ENCODE measurements around the gene ZDHHC9. TPM values are rescaled to one million over a fixed set of nuclear protein-coding genes. Genes with fewer than 3 reads are reported as not detected.

ZDHHC9 gene
- total RNA-seq, 1 experiment from 2014 or later = 17.1 TPM

- BruUV-seq (replicated peaks) = no TSS peak
- CTCF ChIA-PET = no interaction called here
- no peak for DNase-seq (ENCODE audit: low spot score)
- intact Hi-C loops (cut with micrococcal nuclease; ENCODE audit: unreplicated experiment) = no loop called here
- Histone ChIP-seq H3K4me1 (ENCODE audit: insufficient read depth, low read length, poor library complexity, severe bottlenecking) (no peaks in the 10 kb centered on the region), H3K4me3 (ENCODE audit: low read depth, low read length, poor library complexity, severe bottlenecking) (no peak overlapping the region), H3K27ac (ENCODE audit: low read depth, low read length, poor library complexity, severe bottlenecking) (no peak overlapping the region), H3K27me3 (replicated peaks; ENCODE audit: insufficient read depth, low read depth, low read length, poor library complexity) (no peaks in the 10 kb centered on the region), H3K9me3 (ENCODE audit: low read depth, low read length, poor library complexity, severe bottlenecking) (no peaks in the 10 kb centered on the region), H3K36me3 (ENCODE audit: insufficient read depth, low read length, poor library complexity, severe bottlenecking) (no peaks in the 10 kb centered on the region)
- TF ChIP-seq EZH2 (IDR thresholded peaks at IDR 0.05; ENCODE audit: borderline replicate concordance, low read depth, low read length, poor library complexity, severe bottlenecking) (no peak), CTCF (conservative IDR thresholded peaks at IDR 0.05; ENCODE audit: low read depth, low read length) (no peak)
- POLR2A ChIA-PET (ENCODE audit: low non-redundant PET) = no interaction called here
Observed at GRCh38 chrX:129846716-129847115, 3.0 kb upstream of the ZDHHC9 start.

- Histone ChIP-seq H3K36me3 (ENCODE audit: insufficient read depth, low read length, poor library complexity, severe bottlenecking) (no peaks in the 10 kb centered on the region), H3K27ac (ENCODE audit: low read depth, low read length, poor library complexity, severe bottlenecking) (no peak overlapping the region), H3K9me3 (ENCODE audit: low read depth, low read length, poor library complexity, severe bottlenecking) (no peaks in the 10 kb centered on the region), H3K4me1 (ENCODE audit: insufficient read depth, low read length, poor library complexity, severe bottlenecking) (no peaks in the 10 kb centered on the region), H3K27me3 (replicated peaks; ENCODE audit: insufficient read depth, low read depth, low read length, poor library complexity) (no peaks in the 10 kb centered on the region), H3K4me3 (ENCODE audit: low read depth, low read length, poor library complexity, severe bottlenecking) (no peak overlapping the region)
- ChIA-PET POLR2A (ENCODE audit: low non-redundant PET) (no interaction called here), CTCF (no interaction called here)
- TF ChIP-seq EZH2 (IDR thresholded peaks at IDR 0.05; ENCODE audit: borderline replicate concordance, low read depth, low read length, poor library complexity, severe bottlenecking) (no peak), CTCF (conservative IDR thresholded peaks at IDR 0.05; ENCODE audit: low read depth, low read length) (no peak)
- intact Hi-C loops (cut with micrococcal nuclease; ENCODE audit: unreplicated experiment) = no loop called here
- DNase-seq (ENCODE audit: low spot score) = no peak
- BruUV-seq (replicated peaks) = no TSS peak
Observed at GRCh38 chrX:129845616-129846190, 2.0 kb upstream of the ZDHHC9 start.

- no TSS peak for BruUV-seq (replicated peaks)
- Histone ChIP-seq H3K4me1 (ENCODE audit: insufficient read depth, low read length, poor library complexity, severe bottlenecking) (no peaks in the 10 kb centered on the region), H3K9me3 (ENCODE audit: low read depth, low read length, poor library complexity, severe bottlenecking) (no peaks in the 10 kb centered on the region), H3K27me3 (replicated peaks; ENCODE audit: insufficient read depth, low read depth, low read length, poor library complexity) (no peaks in the 10 kb centered on the region), H3K36me3 (ENCODE audit: insufficient read depth, low read length, poor library complexity, severe bottlenecking) (no peaks in the 10 kb centered on the region), H3K27ac (ENCODE audit: low read depth, low read length, poor library complexity, severe bottlenecking) (peak overlapping the region; percentile 58), H3K4me3 (ENCODE audit: low read depth, low read length, poor library complexity, severe bottlenecking) (peak overlapping the region; percentile 65)
- intact Hi-C loops (cut with micrococcal nuclease; ENCODE audit: unreplicated experiment) = no loop called here
- ChIA-PET POLR2A (ENCODE audit: low non-redundant PET) (no interaction called here), CTCF (no interaction called here)
- no peak for DNase-seq (ENCODE audit: low spot score)
- no peak for TF ChIP-seq EZH2 (IDR thresholded peaks at IDR 0.05; ENCODE audit: borderline replicate concordance, low read depth, low read length, poor library complexity, severe bottlenecking)
- TF ChIP-seq CTCF (conservative IDR thresholded peaks at IDR 0.05; ENCODE audit: low read depth, low read length) = no peak
Observed at GRCh38 chrX:129843209-129843458, 552 bp downstream of the ZDHHC9 start.
